HG02938 (cell line): ENCODE data around the gene CDK12.

ENCODE experiments used
- ATAC-seq: cut with Tn5 transposase; IDR thresholded peaks from one replicate; pipeline ENCODE4 v1.9.1; 2021; ENCODE audit warnings: mild to moderate bottlenecking, moderate library complexity; ENCODE audit not compliant: unreplicated experiment

Gene CDK12

GRCh38 chr17:39581071-39581758 is 119.9 kb downstream of the CDK12 start:
- ATAC-seq: no peak

- no peak for ATAC-seq
Measured at GRCh38 chr17:39581759-39582085, 120.4 kb downstream of the CDK12 start.

DNA sequence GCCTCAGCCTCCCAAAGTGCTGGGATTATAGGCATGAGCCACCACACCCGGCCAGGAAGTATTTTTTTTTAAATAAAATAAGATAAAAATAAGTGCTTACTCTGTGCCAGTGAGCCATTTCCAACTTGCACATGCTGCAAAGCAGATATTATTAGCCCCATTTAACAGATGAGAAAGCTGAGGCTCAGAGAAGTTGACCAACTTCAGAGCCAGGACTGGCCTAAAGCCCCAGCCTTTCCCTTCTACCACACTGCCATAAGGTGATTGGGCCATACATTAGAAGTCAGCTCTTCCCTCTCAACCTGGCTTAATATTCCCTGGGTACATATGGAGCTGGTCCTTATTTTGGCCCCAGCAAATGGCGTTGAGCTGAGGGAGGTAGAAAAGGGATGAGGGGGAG is 121.4 kb downstream of the CDK12 start:
- ATAC-seq: no peak
